HCT116 (cell line): ENCODE data around the gene LRRC15. TPM values are rescaled to one million over a fixed set of nuclear protein-coding genes. Genes with fewer than 3 reads are reported as not detected.

Source experiments
- ATAC-seq: fragments of 200-7000 bp; cut with Tn5 transposase; 2 replicates; pipeline ENCODE4 v1.9.1; 2020; ENCODE audit warnings: mild to moderate bottlenecking, moderate library complexity
- BruUV-seq: library from RNA; stranded (reverse); fragments of 400-500 nt; replicated peaks from 2 replicates; lab custom pipeline; 2021; lab: Mats Ljungman, UMichigan
- CTCF ChIA-PET: fragments of 300-600 bp; sonication (Branson Sonifier 250); formaldehyde crosslinking; loops from one replicate; lab custom pipeline; 2021; ENCODE audit warnings: antibody characterized with exemption; lab: Charles Lee
- POLR2A ChIA-PET: fragments of 300-600, 350-600 bp; sonication (Branson Sonifier 250); formaldehyde crosslinking; loops from one replicate; lab custom pipeline; 2021; ENCODE audit warnings: antibody characterized with exemption; lab: Charles Lee
- RAD21 ChIA-PET, 2 experiments: fragments of 300-600 bp; sonication (Branson Sonifier 250); formaldehyde crosslinking; loops; one replicate each; lab custom pipeline; 2023; ENCODE audit warnings: low total read pairs in 2 of 2; ENCODE audit not compliant: uncharacterized antibody in 2 of 2, unreplicated experiment in 2 of 2, low non-redundant PET in 1 of 2; lab: Charles Lee
- DNase-seq: peaks from one replicate; pipeline ENCODE4 v3.0.0-alpha.2; 2010; ENCODE audit warnings: low read depth, low spot score
- H2AFZ ChIP-seq: fragments of 200-600 bp; shearing (Covaris generic), sonication (generic); 2 replicates; pipeline ENCODE4 v1.6.1; 2017; ENCODE audit warnings: low read depth, mixed run types, mixed read lengths, antibody characterized with exemption, low read length; ENCODE audit not compliant: poor library complexity, severe bottlenecking
- H3K27ac ChIP-seq: 2 replicates; pipeline ENCODE4 v1.5.1; 2012; ENCODE audit warnings: low read depth, low read length
- H3K27me3 ChIP-seq: fragments of 200-600 bp; sonication (generic); 2 replicates; pipeline ENCODE4 v1.6.1; 2016; ENCODE audit warnings: mixed run types, low read length, mixed read lengths; ENCODE audit not compliant: insufficient read depth
- H3K36me3 ChIP-seq, 2 experiments: fragments of 200-500 bp in 1 of 2; fragments of 200-600 bp in 1 of 2; sonication (Bioruptor generic) in 1 of 2; sonication (generic) in 1 of 2; 2 replicates each; pipeline versions ENCODE4 v1.5.1 to v1.6.1; 2014 to 2016; ENCODE audit warnings: low read length in 2 of 2, inconsistent platforms in 1 of 2, mixed read lengths in 1 of 2, mixed run types in 1 of 2; ENCODE audit not compliant: insufficient read depth in 2 of 2, control insufficient read depth in 1 of 2
- H3K4me1 ChIP-seq, 2 experiments: fragments of 200-600 bp in 1 of 2; sonication (generic) in 1 of 2; 2 replicates each; pipeline versions ENCODE4 v1.5.1 to v1.6.1; 2012 to 2017; ENCODE audit warnings: low read length in 2 of 2, inconsistent platforms in 1 of 2, mild to moderate bottlenecking in 1 of 2, mixed read lengths in 1 of 2, mixed run types in 1 of 2, moderate library complexity in 1 of 2; ENCODE audit not compliant: insufficient read depth in 2 of 2, control insufficient read depth in 1 of 2
- H3K4me2 ChIP-seq: fragments of 200-600 bp; sonication (generic); 2 replicates; pipeline ENCODE4 v1.6.1; 2017; ENCODE audit warnings: mixed run types, low read length, mixed read lengths
- H3K4me3 ChIP-seq, 2 experiments: fragments of 200-600 bp in 1 of 2; sonication (generic) in 1 of 2; replicated peaks in 1 of 2; 2 replicates each; pipeline ENCODE4 v1.5.1; 2011 to 2016; ENCODE audit warnings: low read length in 2 of 2, control low read depth in 1 of 2, low read depth in 1 of 2, mild to moderate bottlenecking in 1 of 2, mixed read lengths in 1 of 2, mixed run types in 1 of 2
- H3K79me2 ChIP-seq: fragments of 200-600 bp; sonication (generic); 2 replicates; pipeline ENCODE4 v1.6.1; 2017; ENCODE audit warnings: mild to moderate bottlenecking, mixed run types, low read length, moderate library complexity, mixed read lengths; ENCODE audit not compliant: insufficient read depth
- H3K9ac ChIP-seq: fragments of 200-600 bp; sonication (generic); 2 replicates; pipeline ENCODE4 v1.6.1; 2016; ENCODE audit warnings: low read length, mixed read lengths
- H3K9me2 ChIP-seq: fragments of 200-600 bp; sonication (generic), shearing (Covaris generic); 2 replicates; pipeline ENCODE4 v1.6.1; 2017; ENCODE audit warnings: mixed run types, mild to moderate bottlenecking, moderate library complexity; ENCODE audit not compliant: insufficient read depth
- H3K9me3 ChIP-seq, 2 experiments: fragments of 200-500 bp in 1 of 2; fragments of 200-600 bp in 1 of 2; sonication (Bioruptor generic) in 1 of 2; sonication (generic) in 1 of 2; 2 replicates each; pipeline ENCODE4 v1.6.1; 2014 to 2017; ENCODE audit warnings: low read length in 2 of 2, mixed read lengths in 2 of 2, inconsistent platforms in 1 of 2, low read depth in 1 of 2, mild to moderate bottlenecking in 1 of 2, mixed run types in 1 of 2, moderate library complexity in 1 of 2; ENCODE audit not compliant: control insufficient read depth in 1 of 2, insufficient read depth in 1 of 2
- H4K20me1 ChIP-seq: fragments of 200-600 bp; sonication (generic), shearing (Covaris generic); 2 replicates; pipeline ENCODE4 v1.6.1; 2017; ENCODE audit warnings: mixed run types, mild to moderate bottlenecking, moderate library complexity; ENCODE audit not compliant: insufficient read depth
- CBX3 ChIP-seq: IDR thresholded peaks from 2 replicates; pipeline ENCODE4 v1.6.1; 2012; ENCODE audit warnings: low read depth
- CEBPB ChIP-seq: IDR thresholded peaks from 2 replicates; pipeline ENCODE4 v1.6.1; 2012; ENCODE audit warnings: low read depth
- ELF1 ChIP-seq: IDR thresholded peaks from 2 replicates; pipeline ENCODE4 v1.6.1; 2012; ENCODE audit warnings: low read depth, borderline replicate concordance
- EZH2 ChIP-seq: fragments of 200-600 bp; sonication (generic); IDR thresholded peaks from 2 replicates; pipeline ENCODE4 v1.6.1; 2017; ENCODE audit warnings: antibody characterized with exemption, mixed run types
- EZH2phosphoT487 ChIP-seq: fragments of 200-600 bp; IDR thresholded peaks from 2 replicates; pipeline ENCODE4 v1.6.1; 2018; ENCODE audit warnings: antibody characterized with exemption, borderline replicate concordance
- FOSL1 ChIP-seq: IDR thresholded peaks from 2 replicates; pipeline ENCODE4 v1.6.1; 2012; ENCODE audit warnings: low read depth
- JUND ChIP-seq: IDR thresholded peaks from 2 replicates; pipeline ENCODE4 v1.6.1; 2012
- POLR2A ChIP-seq: IDR thresholded peaks from 2 replicates; pipeline ENCODE4 v1.7.0; 2011; ENCODE audit warnings: borderline replicate concordance; ENCODE audit not compliant: insufficient read depth, insufficient read length; ENCODE audit errors: extremely low read depth
- POLR2AphosphoS5 ChIP-seq: IDR thresholded peaks from 2 replicates; pipeline ENCODE4 v1.6.1; 2011; ENCODE audit warnings: mild to moderate bottlenecking, low read depth, low read length, moderate library complexity
- RAD21 ChIP-seq: IDR thresholded peaks from 2 replicates; pipeline ENCODE4 v1.6.1; 2012; ENCODE audit warnings: low read depth, mild to moderate bottlenecking
- SIN3A ChIP-seq: IDR thresholded peaks from 2 replicates; pipeline ENCODE4 v1.6.1; 2012; ENCODE audit warnings: low read depth
- SP1 ChIP-seq: IDR thresholded peaks from 2 replicates; pipeline ENCODE4 v1.6.1; 2012; ENCODE audit warnings: low read depth
- TCF7L2 ChIP-seq: IDR thresholded peaks from 2 replicates; pipeline ENCODE4 v1.7.0; 2011; ENCODE audit warnings: borderline replicate concordance, inconsistent platforms; ENCODE audit not compliant: insufficient read depth, insufficient read length; ENCODE audit errors: extremely low read depth
- YY1 ChIP-seq: IDR thresholded peaks from 2 replicates; pipeline ENCODE4 v1.6.1; 2011; ENCODE audit warnings: low read length, low read depth, moderate library complexity, mild to moderate bottlenecking; ENCODE audit not compliant: insufficient replicate concordance; ENCODE audit errors: extremely low read depth
- ZFX ChIP-seq: fragments of 450-650 bp; IDR thresholded peaks from 2 replicates; pipeline ENCODE4 v1.6.1; 2017
- ZNF274 ChIP-seq: fragments of 200-500 bp; sonication (Bioruptor generic); IDR thresholded peaks from 2 replicates; pipeline ENCODE4 v1.6.1; 2014; ENCODE audit warnings: mild to moderate bottlenecking, low read depth, low read length, inconsistent platforms
- intact Hi-C: fragments of 100-400 bp; cut with micrococcal nuclease; formaldehyde crosslinking; loops from 2 replicates; pipeline ENCODE4 v1.10.0; 2022
- total RNA-seq: library from RNA; stranded (reverse); gene quantifications from one replicate; pipeline ENCODE4 v1.2.1, GENCODE V29; 2021; ENCODE audit not compliant: unreplicated experiment
- TF ChIP-seq, protein P1 (sequence below): IDR thresholded peaks from 2 replicates; pipeline ENCODE4 v1.6.1; 2012
- TF ChIP-seq, protein P2 (sequence below): IDR thresholded peaks from 2 replicates; pipeline ENCODE4 v1.6.1; 2012
- TF ChIP-seq, protein P3 (sequence below): IDR thresholded peaks from 2 replicates; pipeline ENCODE4 v1.6.1; 2012; ENCODE audit warnings: low read depth
- TF ChIP-seq, protein P4 (sequence below): IDR thresholded peaks from 2 replicates; pipeline ENCODE4 v1.6.1; 2011; ENCODE audit warnings: mild to moderate bottlenecking, low read length, moderate library complexity; ENCODE audit not compliant: insufficient replicate concordance; ENCODE audit errors: extremely low read depth

The LRRC15 gene
- total RNA-seq, 1 experiment from 2014 or later: not detected

DNA sequence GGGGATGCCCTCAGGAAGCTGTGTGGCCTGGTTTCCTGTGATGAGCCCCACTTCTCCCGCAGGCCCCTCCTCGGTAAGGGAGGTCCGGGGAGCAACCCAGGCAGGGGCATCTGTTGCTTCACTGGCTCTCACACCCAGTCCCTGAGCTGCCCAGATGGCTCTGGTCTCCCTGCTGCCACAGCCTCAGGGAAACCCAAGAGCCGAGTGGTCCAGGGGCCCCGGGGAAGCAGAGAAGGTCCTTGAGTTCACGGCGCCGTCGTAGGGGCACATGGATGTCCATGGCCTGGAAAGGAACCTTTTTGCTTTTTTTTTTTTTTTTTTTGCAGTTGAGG, 13.3 kb upstream of the LRRC15 start:
- intact Hi-C loops: no loop called here
- Histone ChIP-seq H3K9me2 (no peaks in the 10 kb centered on the region), H3K4me2 (no peak overlapping the region), H3K4me3 (no peak overlapping the region), H3K27me3 (no peaks in the 10 kb centered on the region), H3K36me3 (no peaks in the 10 kb centered on the region), H2AFZ (no peak overlapping the region), H3K9me3 (no peaks in the 10 kb centered on the region), H3K4me1 (peaks cover 0 to 6% of the 10 kb centered on the region in 2 experiments; a peak in 1 of 4 replicates), H3K79me2 (no peaks in the 10 kb centered on the region), H3K27ac (no peak overlapping the region), H4K20me1 (no peaks in the 10 kb centered on the region), H3K9ac (no peak overlapping the region)
- ATAC-seq (no peak), DNase-seq (no peak)
- CTCF ChIA-PET: no interaction called here
- TF ChIP-seq ELF1 (no peak), ZFX (no peak), YY1 (no peak), SIN3A (no peak), TCF7L2 (no peak), RAD21 (no peak), ZNF274 (no peak), POLR2A (no peak), FOSL1 (no peak), CBX3 (no peak), CEBPB (no peak), JUND (no peak), EZH2phosphoT487 (no peak), EZH2 (no peak), SP1 (no peak), POLR2AphosphoS5 (no peak)
- TF ChIP-seq, protein P1, sequence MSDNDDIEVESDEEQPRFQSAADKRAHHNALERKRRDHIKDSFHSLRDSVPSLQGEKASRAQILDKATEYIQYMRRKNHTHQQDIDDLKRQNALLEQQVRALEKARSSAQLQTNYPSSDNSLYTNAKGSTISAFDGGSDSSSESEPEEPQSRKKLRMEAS: no peak
- TF ChIP-seq, protein P2, sequence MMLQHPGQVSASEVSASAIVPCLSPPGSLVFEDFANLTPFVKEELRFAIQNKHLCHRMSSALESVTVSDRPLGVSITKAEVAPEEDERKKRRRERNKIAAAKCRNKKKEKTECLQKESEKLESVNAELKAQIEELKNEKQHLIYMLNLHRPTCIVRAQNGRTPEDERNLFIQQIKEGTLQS: no peak
- TF ChIP-seq, protein P3, sequence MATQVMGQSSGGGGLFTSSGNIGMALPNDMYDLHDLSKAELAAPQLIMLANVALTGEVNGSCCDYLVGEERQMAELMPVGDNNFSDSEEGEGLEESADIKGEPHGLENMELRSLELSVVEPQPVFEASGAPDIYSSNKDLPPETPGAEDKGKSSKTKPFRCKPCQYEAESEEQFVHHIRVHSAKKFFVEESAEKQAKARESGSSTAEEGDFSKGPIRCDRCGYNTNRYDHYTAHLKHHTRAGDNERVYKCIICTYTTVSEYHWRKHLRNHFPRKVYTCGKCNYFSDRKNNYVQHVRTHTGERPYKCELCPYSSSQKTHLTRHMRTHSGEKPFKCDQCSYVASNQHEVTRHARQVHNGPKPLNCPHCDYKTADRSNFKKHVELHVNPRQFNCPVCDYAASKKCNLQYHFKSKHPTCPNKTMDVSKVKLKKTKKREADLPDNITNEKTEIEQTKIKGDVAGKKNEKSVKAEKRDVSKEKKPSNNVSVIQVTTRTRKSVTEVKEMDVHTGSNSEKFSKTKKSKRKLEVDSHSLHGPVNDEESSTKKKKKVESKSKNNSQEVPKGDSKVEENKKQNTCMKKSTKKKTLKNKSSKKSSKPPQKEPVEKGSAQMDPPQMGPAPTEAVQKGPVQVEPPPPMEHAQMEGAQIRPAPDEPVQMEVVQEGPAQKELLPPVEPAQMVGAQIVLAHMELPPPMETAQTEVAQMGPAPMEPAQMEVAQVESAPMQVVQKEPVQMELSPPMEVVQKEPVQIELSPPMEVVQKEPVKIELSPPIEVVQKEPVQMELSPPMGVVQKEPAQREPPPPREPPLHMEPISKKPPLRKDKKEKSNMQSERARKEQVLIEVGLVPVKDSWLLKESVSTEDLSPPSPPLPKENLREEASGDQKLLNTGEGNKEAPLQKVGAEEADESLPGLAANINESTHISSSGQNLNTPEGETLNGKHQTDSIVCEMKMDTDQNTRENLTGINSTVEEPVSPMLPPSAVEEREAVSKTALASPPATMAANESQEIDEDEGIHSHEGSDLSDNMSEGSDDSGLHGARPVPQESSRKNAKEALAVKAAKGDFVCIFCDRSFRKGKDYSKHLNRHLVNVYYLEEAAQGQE: no peak
- TF ChIP-seq, protein P4, sequence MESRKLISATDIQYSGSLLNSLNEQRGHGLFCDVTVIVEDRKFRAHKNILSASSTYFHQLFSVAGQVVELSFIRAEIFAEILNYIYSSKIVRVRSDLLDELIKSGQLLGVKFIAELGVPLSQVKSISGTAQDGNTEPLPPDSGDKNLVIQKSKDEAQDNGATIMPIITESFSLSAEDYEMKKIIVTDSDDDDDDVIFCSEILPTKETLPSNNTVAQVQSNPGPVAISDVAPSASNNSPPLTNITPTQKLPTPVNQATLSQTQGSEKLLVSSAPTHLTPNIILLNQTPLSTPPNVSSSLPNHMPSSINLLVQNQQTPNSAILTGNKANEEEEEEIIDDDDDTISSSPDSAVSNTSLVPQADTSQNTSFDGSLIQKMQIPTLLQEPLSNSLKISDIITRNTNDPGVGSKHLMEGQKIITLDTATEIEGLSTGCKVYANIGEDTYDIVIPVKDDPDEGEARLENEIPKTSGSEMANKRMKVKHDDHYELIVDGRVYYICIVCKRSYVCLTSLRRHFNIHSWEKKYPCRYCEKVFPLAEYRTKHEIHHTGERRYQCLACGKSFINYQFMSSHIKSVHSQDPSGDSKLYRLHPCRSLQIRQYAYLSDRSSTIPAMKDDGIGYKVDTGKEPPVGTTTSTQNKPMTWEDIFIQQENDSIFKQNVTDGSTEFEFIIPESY: no peak
- RAD21 ChIA-PET: no interaction called here
- POLR2A ChIA-PET: no interaction called here
- no TSS peak for BruUV-seq
